C4-2B (cell line): Measurements from ENCODE around the gene SOCS7.

Experiments
- CTCF ChIP-seq: fragments of 450-650 bp; conservative IDR thresholded peaks from 2 replicates; pipeline ENCODE4 v1.5.1; 2017; ENCODE audit warnings: mild to moderate bottlenecking
- ZFX ChIP-seq: fragments of 450-650 bp; IDR thresholded peaks from 2 replicates; pipeline ENCODE4 v1.6.1; 2017

GRCh38 chr17:38451840-38452529 lies 100.3 kb downstream of the SOCS7 start:
- TF ChIP-seq CTCF, result no peak
- TF ChIP-seq ZFX, result no peak
